Fibroblast of skin of left quadriceps (primary cell): ENCODE results near the gene ADGRL2.

Experiments
- DNase-seq, 2 experiments: peaks; one replicate each; pipeline ENCODE4 v3.0.0-alpha.2; 2013; ENCODE audit warnings: low read depth in 2 of 2

ADGRL2 gene

GRCh38 chr1:81982523-81982922 is 181.8 kb downstream of the ADGRL2 start:
- no peak for DNase-seq

GRCh38 chr1:81989524-81989923 is 188.8 kb downstream of the ADGRL2 start:
- DNase-seq = no peak

- DNase-seq = no peak
Measured at GRCh38 chr1:81990241-81990640, 189.5 kb downstream of the ADGRL2 start.

GRCh38 chr1:81998165-81998564 is 197.4 kb downstream of the ADGRL2 start:
- no peak for DNase-seq

GRCh38 chr1:81999364-81999763 is 198.6 kb downstream of the ADGRL2 start:
- DNase-seq = no peak

- no peak for DNase-seq
Measured at GRCh38 chr1:82000221-82000620, 199.5 kb downstream of the ADGRL2 start.

- no peak for DNase-seq
Measured at GRCh38 chr1:82001345-82001744, 200.6 kb downstream of the ADGRL2 start.

GRCh38 chr1:82007804-82008203 is 207.1 kb downstream of the ADGRL2 start:
- no peak for DNase-seq

- DNase-seq = no peak
Measured at GRCh38 chr1:82013702-82014101, 213.0 kb downstream of the ADGRL2 start.

- no peak for DNase-seq
Measured at GRCh38 chr1:82015444-82015843, 214.7 kb downstream of the ADGRL2 start.

- no peak for DNase-seq
Measured at GRCh38 chr1:82018319-82018718, 217.6 kb downstream of the ADGRL2 start.

- no peak for DNase-seq
Measured at GRCh38 chr1:82019508-82019907, 218.8 kb downstream of the ADGRL2 start.

GRCh38 chr1:82030830-82031229 is 230.1 kb downstream of the ADGRL2 start:
- DNase-seq = no peak

- DNase-seq = no peak
Measured at GRCh38 chr1:82032068-82032467, 231.3 kb downstream of the ADGRL2 start.

- no peak for DNase-seq
Measured at GRCh38 chr1:82034812-82035211, 234.1 kb downstream of the ADGRL2 start.
